Measurements from ENCODE around the gene MESD.

The MESD gene

GRCh38 chr15:80946576-80946975, 43.0 kb downstream of the MESD start:
- no peak for DNase-seq (ENCODE audit: low read depth, low spot score)
- H3K4me3 ChIP-seq (ENCODE audit: low read length), result no peak overlapping the region

- H3K4me3 ChIP-seq (ENCODE audit: low read length), result no peak overlapping the region
- no peak for DNase-seq (ENCODE audit: low read depth, low spot score)
Measured at GRCh38 chr15:80945605-80946004, 44.0 kb downstream of the MESD start.

DNA sequence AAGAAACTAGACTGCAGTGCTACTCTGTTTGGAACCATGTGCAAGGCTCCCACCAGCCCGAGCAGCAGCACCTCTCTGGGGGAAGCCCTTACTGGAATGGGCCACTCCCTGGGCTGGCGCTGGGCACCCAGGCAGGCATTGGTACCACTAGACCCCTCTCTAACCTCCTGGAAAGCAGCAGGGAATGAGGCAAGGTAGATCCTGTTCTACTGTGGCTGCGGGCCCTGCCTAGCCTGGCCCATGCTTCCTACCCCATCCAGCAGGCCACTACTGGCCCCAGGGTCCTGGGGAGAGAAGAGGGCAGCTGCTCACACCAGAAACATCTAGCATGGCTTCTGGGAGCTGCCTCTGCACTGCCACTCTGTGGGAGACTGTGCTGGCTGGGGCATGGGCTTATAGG, 44.8 kb downstream of the MESD start:
- H3K4me3 ChIP-seq (ENCODE audit: low read length), result no peak overlapping the region
- DNase-seq (ENCODE audit: low read depth, low spot score), result no peak

DNA sequence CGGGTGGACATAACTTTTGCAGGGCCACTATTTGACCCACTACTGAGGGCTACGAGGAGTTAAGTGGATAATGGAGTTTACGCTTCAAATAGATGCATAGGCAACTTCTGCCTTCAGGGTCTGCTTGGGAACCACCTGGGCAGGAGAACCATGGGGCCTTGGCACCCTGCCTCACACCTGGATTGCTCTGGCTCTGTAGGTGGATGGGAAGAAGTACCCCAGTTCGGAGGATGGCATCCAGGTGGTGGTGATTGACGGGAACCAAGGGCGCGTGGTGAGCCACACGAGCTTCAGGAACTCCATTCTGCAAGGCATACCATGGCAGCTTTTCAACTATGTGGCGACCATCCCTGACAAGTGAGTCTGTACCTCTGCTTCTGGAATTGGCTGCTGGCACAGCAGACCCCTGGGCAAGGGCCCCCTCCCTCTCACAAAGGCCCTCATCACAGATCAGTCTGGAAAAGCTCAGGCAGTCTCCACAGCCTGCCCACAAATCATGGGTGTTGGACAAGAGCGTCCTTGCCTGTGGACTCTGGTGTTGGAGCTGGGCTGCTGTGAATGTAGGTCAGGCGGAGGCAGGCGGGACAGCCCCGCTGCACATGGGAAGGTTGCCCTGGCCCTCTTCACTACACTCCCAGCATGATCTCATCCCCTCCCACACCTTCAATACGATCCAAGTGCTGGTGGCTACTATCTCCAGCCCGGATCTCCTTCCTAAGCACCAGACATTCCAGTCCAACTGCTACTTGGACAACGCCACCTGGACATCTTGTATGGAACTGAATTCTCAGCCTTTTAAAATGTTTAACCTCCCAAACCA, 46.7 kb downstream of the MESD start:
- DNase-seq (ENCODE audit: low read depth, low spot score), result no peak
- H3K4me3 ChIP-seq (ENCODE audit: low read length), result no peak overlapping the region

- no peak for DNase-seq (ENCODE audit: low read depth, low spot score)
- H3K4me3 ChIP-seq (ENCODE audit: low read length), result no peak overlapping the region
Measured at GRCh38 chr15:80942266-80942665, 47.4 kb downstream of the MESD start.

- DNase-seq (ENCODE audit: low read depth, low spot score), result no peak
Measured at GRCh38 chr15:80940851-80941250, 48.8 kb downstream of the MESD start.

DNA sequence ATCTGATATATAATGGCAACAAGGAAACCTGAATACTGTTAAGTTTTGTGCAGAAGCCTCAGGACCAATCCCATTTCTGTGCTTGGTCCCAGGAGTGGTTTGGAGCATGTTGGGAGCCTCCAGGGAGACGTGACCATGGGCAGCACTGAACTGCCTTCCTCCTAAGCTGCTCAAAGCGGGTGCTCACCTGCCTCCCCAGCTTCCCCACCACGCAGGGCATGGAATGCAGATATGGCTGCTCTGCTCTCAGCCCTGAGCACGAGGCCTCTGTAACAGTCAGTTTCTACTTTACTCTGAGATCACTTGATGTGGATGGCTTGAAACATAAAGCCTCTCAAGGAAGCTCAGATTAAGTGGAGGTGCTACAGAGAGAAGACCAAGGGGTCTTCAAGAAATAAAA, 49.3 kb downstream of the MESD start:
- H3K4me3 ChIP-seq (ENCODE audit: low read length), result no peak overlapping the region
- DNase-seq (ENCODE audit: low read depth, low spot score), result no peak

More at GRCh38 chr15:80940851-80941250, 48.8 kb downstream of the MESD start:
- no peak overlapping the region for H3K4me3 ChIP-seq (ENCODE audit: low read length)

GRCh38 chr15:80939216-80939615, 50.4 kb downstream of the MESD start:
- no peak for DNase-seq (ENCODE audit: low read depth, low spot score)

DNA sequence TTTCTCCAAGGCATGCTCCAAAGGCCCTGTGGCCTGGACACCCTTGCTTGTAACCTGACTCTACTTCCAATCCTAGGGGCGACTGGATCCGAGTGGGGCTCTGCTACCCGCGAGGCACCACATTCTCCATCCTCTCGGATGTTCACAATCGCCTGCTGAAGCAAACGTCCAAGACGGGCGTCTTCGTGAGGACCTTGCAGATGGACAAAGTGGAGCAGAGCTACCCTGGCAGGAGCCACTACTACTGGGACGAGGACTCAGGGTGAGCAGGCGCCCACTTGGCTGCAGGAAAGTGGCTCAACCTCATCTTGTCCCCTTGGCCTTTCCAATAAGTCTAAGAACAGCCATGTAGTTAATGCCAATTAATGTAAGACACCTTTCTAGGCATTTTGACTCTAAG, 51.9 kb downstream of the MESD start:
- H3K4me3 ChIP-seq (ENCODE audit: low read length), result no peak overlapping the region
- no peak for DNase-seq (ENCODE audit: low read depth, low spot score)

More at GRCh38 chr15:80939216-80939615, 50.4 kb downstream of the MESD start:
- no peak overlapping the region for H3K4me3 ChIP-seq (ENCODE audit: low read length)

DNA sequence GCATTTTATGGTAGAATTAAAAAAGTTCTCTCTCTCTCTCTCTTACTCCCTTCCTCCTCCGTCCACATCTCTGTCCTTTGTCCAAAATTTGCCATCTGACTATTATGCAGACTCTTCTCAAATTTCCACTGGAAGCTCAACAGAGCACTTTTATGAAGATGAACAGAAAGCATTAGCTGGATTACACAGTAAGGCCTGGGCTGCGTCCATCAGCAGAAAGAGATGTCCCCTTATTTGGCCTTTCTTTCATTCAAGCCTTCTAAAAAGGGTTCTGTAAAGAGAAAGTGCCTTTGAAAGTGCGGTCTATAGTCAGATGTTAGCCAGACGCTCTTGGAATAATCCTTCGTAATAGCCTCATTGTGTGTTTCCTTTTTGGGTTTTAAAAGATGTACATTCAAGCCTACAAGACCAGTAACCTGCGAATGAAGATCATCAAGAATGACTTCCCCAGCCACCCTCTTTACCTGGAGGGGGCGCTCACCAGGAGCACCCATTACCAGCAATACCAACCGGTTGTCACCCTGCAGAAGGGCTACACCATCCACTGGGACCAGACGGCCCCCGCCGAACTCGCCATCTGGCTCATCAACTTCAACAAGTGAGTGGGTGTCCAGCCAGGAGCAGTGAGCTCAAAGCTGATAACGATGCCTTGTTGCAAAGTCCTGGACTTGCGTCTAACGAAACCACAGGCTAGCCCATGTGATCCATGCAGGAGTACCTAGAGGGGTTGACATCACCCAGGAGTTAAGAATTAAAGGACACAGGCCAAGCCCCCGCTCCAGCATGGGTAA, 53.1 kb downstream of the MESD start:
- H3K4me3 ChIP-seq (ENCODE audit: low read length), result no peak overlapping the region
- DNase-seq (ENCODE audit: low read depth, low spot score), result no peak

DNA sequence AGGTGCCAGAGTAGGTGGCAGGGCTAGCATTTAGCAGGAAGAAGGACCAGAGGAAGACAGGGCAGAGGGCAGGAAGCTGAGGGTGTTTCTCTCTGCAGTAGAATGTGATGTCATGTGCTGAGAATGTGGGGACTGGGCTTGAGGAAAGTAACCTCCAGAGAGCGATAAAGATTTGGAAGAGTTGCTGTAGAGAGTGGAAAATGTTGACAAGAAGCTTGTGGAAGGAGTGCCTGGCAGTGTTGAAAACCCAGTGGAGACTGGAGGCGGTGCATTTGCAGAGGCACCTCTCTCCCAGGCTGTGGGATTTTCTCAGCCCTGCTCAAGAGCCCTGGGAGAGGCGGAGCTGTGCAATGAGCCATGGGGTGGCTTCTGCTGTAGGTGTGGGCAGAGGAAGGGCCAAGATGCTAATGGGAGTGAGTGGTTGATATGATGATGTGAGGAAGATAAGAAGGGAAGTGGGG, 54.8 kb downstream of the MESD start:
- DNase-seq (ENCODE audit: low read depth, low spot score), result no peak
- no peak overlapping the region for H3K4me3 ChIP-seq (ENCODE audit: low read length)

DNA sequence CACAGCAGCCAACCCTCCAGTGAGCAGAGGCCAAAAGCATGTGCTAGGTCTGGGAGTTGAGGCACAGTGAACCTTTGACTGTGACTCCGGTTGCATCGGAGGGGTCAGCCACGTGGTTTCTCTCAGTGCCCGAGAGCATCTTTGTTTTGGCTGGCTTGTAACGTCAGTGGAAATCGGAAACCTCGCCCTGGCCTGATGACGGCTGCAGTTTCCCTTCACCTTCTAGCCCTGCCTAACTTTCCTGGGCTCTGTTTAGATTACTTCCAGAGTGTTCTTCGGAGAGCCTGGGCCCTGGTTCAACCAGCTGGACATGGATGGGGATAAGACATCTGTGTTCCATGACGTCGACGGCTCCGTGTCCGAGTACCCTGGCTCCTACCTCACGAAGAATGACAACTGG, 56.6 kb downstream of the MESD start:
- DNase-seq (ENCODE audit: low read depth, low spot score), result no peak
- no peak overlapping the region for H3K4me3 ChIP-seq (ENCODE audit: low read length)

GRCh38 chr15:80932513-80932815, 57.2 kb downstream of the MESD start:
- DNase-seq (ENCODE audit: low read depth, low spot score), result no peak
- H3K4me3 ChIP-seq (ENCODE audit: low read length), result no peak overlapping the region

DNA sequence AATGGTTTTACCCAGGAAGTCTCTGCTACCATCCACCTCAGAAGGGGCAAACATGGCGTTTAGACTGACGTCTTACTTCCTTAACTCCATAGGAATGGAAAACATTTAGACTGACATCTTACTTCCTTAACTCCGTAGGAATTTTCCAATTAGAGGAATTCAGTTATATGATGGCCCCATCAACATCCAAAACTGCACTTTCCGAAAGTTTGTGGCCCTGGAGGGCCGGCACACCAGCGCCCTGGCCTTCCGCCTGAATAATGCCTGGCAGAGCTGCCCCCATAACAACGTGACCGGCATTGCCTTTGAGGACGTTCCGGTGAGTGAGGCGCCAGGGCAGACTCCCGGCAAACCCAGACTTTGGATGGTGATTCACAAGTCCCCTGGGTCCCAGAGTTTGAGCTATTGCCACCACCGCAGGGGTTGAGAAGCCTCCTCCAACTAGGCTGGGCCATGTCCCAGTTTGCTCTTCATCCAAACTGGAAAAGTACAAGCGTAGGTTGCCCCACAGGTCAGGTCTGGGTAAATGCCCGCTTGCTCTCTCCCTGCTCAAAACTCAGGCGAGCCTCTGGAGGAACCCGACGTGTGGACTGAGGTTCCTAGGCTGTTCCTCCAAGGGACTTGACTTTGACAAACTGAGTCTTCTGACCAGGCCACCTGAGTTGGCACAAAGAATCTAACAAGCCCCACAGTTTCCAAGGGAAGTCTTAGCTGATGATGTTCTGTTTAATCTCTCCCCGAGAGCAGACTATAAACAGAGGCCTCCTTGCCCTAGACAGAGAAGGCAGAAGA, 57.7 kb downstream of the MESD start:
- H3K4me3 ChIP-seq (ENCODE audit: low read length), result no peak overlapping the region
- no peak for DNase-seq (ENCODE audit: low read depth, low spot score)

GRCh38 chr15:80931191-80931590, 58.4 kb downstream of the MESD start:
- DNase-seq (ENCODE audit: low read depth, low spot score), result no peak

DNA sequence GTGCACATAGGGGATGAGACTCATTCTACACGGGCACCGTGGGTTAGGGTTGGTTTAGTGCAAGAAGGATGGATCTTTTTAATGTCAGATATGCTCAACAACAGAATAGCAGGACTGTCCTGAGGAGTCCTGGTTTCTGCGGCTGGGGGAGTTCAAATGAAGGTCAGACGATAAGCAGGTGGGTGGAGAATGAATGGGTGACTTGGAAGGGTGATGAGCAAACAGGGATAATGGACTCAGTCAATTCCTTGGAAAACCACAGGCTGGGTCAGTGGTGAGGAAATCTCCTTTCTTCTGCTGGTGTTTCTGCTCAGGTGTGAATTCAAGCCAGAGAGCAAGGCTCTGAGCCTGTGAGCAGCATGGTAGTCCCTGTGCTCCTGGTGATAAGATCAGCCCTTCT, 59.9 kb downstream of the MESD start:
- no peak overlapping the region for H3K4me3 ChIP-seq (ENCODE audit: low read length)
- DNase-seq (ENCODE audit: low read depth, low spot score), result no peak

More at GRCh38 chr15:80931191-80931590, 58.4 kb downstream of the MESD start:
- no peak overlapping the region for H3K4me3 ChIP-seq (ENCODE audit: low read length)

DNA sequence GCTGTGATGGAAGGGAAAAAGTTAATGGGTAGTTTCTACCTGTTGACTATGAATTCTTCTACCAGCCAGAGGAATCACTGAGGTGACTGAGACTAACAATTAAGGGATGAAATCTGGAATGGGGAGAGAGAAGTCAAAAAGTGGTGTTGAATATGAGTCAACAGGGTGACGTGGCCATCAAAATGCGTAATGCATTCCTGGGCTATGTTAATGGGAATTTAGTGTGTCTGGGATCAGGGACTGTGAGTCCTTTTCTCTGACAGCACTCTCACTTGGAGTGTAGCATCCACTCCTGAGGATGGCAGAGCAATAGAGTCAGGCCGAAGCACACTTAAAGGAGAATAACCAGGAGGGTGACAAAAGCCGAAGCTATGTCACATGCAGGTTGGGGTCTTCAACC, 60.4 kb downstream of the MESD start:
- H3K4me3 ChIP-seq (ENCODE audit: low read length), result no peak overlapping the region
- no peak for DNase-seq (ENCODE audit: low read depth, low spot score)

DNA sequence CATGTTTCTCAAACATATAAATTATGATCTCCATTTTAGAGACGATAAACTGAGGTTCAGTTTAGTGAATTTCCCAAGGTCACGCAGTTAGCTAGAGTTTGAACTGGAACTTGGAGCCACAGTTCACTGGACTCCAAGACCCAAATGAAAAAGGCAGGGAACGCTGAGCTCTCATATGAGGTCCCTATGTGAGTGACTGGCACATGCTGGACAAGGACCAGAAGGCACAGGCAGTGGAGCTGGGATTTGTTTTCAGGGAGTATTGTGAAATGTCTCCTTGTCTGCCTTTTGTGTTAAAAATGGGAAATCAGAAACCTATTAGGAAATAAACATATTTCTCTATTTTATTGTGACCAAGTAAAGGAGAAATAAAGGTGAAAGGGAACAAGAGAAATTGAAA, 63.5 kb downstream of the MESD start:
- H3K4me3 ChIP-seq (ENCODE audit: low read length), result no peak overlapping the region
- no peak for DNase-seq (ENCODE audit: low read depth, low spot score)

GRCh38 chr15:80925597-80926059, 64.0 kb downstream of the MESD start:
- no peak for DNase-seq (ENCODE audit: low read depth, low spot score)
- H3K4me3 ChIP-seq (ENCODE audit: low read length), result no peak overlapping the region

DNA sequence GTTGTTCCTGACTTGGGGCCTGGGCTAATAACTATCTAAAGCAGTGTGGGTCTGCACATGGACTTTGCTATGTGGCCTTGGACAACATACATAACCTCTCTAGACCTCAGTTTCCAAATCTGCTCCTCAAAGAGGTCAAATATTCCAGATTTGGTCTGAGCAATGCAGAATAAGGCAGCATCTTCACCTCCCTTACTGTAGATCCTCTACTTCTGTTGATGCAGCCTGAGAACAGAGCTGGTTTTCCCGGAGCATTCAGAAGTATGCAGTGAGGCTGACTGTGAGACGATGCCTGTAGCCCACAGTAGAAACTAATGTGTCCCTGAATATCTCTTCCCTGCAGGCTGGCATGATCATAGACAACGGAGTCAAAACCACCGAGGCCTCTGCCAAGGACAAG, 65.3 kb downstream of the MESD start:
- no peak overlapping the region for H3K4me3 ChIP-seq (ENCODE audit: low read length)
- no peak for DNase-seq (ENCODE audit: low read depth, low spot score)

Measured in Jurkat, Clone E6-1 (cell line).